MCF 10A (cell line): ENCODE data around the gene CELA3B. TPM values are rescaled to one million over a fixed set of nuclear protein-coding genes. Genes with fewer than 3 reads are reported as not detected.
"Not testable (repeated sequence)": the region's sequence is repeated elsewhere in the genome, so short reads cannot be mapped to it uniquely, and the experiment has no call there.

ENCODE experiments used
- BruUV-seq: library from RNA; stranded (reverse); fragments of 400-500 nt; replicated peaks from 2 replicates; lab custom pipeline; 2021; lab: Mats Ljungman, UMichigan
- CTCF ChIA-PET: fragments of 300-600 bp; sonication (Branson Sonifier 250); formaldehyde crosslinking; extraction: SDS; loops from one replicate; lab custom pipeline; 2021; ENCODE audit warnings: antibody characterized with exemption, inconsistent platforms; lab: Yijun Ruan, JAX
- POLR2A ChIA-PET: fragments of 300-600, 350-650 bp; sonication (Branson Sonifier 250); formaldehyde crosslinking; extraction: SDS; loops from one replicate; lab custom pipeline; 2020; ENCODE audit warnings: antibody characterized with exemption, inconsistent platforms; lab: Yijun Ruan, JAX
- DNase-seq: peaks from one replicate; pipeline ENCODE4 v3.0.0-alpha.2; 2018; ENCODE audit not compliant: unreplicated experiment
- H3K27ac Mint-ChIP-seq: one replicate; pipeline ENCODE4 v1.8.0; 2022; ENCODE audit warnings: mild to moderate bottlenecking, low read depth, mixed read lengths; ENCODE audit not compliant: unreplicated experiment
- H3K27me3 Mint-ChIP-seq: one replicate; pipeline ENCODE4 v1.8.0; 2022; ENCODE audit warnings: mixed read lengths; ENCODE audit not compliant: insufficient read depth, unreplicated experiment
- H3K36me3 Mint-ChIP-seq: one replicate; pipeline ENCODE4 v1.8.0; 2022; ENCODE audit warnings: mild to moderate bottlenecking, moderate library complexity, mixed read lengths; ENCODE audit not compliant: insufficient read depth, unreplicated experiment
- H3K4me1 Mint-ChIP-seq: one replicate; pipeline ENCODE4 v1.8.0; 2022; ENCODE audit warnings: mixed read lengths; ENCODE audit not compliant: insufficient read depth, unreplicated experiment
- H3K4me3 Mint-ChIP-seq: one replicate; pipeline ENCODE4 v1.8.0; 2022; ENCODE audit warnings: mild to moderate bottlenecking, moderate library complexity, mixed read lengths; ENCODE audit not compliant: unreplicated experiment
- H3K9me3 Mint-ChIP-seq: one replicate; pipeline ENCODE4 v1.8.0; 2022; ENCODE audit warnings: mixed read lengths; ENCODE audit not compliant: unreplicated experiment
- intact Hi-C: fragments of 100-400 bp; cut with micrococcal nuclease; formaldehyde crosslinking; loops from 2 replicates; pipeline ENCODE4 v1.14.1; 2022
- total RNA-seq: library from RNA; stranded (reverse); gene quantifications from 2 replicates; pipeline ENCODE4 v1.2.3, GENCODE V29; 2022
- TF ChIP-seq, protein P1 (sequence below): fragments of 200-600 bp; IDR thresholded peaks from one replicate; pipeline ENCODE4 v1.8.0; 2022; ENCODE audit warnings: antibody characterized with exemption, mild to moderate bottlenecking; ENCODE audit not compliant: unreplicated experiment

CELA3B gene
- total RNA-seq, 1 experiment from 2014 or later, result not detected

DNA sequence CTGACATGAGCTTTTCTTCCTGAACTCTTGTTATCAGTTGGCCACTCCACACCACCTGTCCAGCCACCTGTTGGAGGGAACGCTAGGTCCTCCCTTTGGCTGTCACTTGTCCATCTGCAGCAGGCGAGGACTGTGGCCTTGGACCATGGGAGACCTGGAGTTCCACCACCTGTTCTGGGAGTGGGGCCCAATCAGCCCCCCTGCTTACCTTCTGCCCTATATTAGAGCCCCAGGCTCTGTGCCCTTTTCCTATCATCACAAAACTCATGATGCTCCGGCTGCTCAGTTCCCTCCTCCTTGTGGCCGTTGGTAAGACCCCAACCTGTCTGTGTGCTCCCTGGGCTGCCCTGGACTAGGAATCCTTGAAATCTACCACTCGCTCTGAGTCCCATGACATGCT, 24.6 kb downstream of the CELA3B start, which contains the start of gene CELA3A:
TSS of gene CELA3A (plus strand) at position 249 of the 400 bp plus-strand sequence. CDS start at position 267, 18 bp downstream.
- POLR2A ChIA-PET, result no interaction called here
- CTCF ChIA-PET, result interaction anchor here (0.5 to 0.7 kb wide), 3 partner anchors 17 to 1073 kb away, joined by 3 to 4 read pairs (median 3); no protein-coding TSS in a partner anchor
- H3K36me3 Mint-ChIP-seq, result peaks cover 6% of the 10 kb centered on the region
- H3K9me3 Mint-ChIP-seq, result no peaks in the 10 kb centered on the region
- H3K27me3 Mint-ChIP-seq, result no peaks in the 10 kb centered on the region
- no TSS peak for BruUV-seq
- TF ChIP-seq, protein P1, sequence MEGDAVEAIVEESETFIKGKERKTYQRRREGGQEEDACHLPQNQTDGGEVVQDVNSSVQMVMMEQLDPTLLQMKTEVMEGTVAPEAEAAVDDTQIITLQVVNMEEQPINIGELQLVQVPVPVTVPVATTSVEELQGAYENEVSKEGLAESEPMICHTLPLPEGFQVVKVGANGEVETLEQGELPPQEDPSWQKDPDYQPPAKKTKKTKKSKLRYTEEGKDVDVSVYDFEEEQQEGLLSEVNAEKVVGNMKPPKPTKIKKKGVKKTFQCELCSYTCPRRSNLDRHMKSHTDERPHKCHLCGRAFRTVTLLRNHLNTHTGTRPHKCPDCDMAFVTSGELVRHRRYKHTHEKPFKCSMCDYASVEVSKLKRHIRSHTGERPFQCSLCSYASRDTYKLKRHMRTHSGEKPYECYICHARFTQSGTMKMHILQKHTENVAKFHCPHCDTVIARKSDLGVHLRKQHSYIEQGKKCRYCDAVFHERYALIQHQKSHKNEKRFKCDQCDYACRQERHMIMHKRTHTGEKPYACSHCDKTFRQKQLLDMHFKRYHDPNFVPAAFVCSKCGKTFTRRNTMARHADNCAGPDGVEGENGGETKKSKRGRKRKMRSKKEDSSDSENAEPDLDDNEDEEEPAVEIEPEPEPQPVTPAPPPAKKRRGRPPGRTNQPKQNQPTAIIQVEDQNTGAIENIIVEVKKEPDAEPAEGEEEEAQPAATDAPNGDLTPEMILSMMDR, result no peak
- H3K27ac Mint-ChIP-seq, result peak within 1 kb of the TSS; percentile 42
- H3K4me3 Mint-ChIP-seq, result no peak within 1 kb of the TSS
- peaks cover 5% of the 10 kb centered on the region for H3K4me1 Mint-ChIP-seq
- intact Hi-C loops, result no loop called here
- DNase-seq, result no peak

DNA sequence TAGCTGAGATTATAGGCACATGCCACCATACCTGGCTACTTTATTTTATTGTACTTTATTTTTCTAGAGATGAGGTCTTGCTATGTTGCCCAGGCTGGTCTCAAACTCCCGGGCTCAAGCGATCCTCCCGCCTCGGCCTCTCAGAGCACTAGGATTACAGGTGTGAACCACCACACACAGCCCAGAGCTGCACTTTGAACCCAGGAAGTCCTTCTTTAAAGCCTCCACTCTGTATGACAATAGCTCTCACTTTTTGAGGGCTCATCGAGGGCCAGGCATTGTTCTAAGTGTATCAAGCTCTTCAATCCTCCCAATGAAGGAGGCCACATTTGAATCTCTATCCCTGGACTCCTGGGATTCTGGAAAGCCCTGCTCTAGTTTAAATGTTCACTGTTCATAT, 25.6 kb downstream of the CELA3B start:
- not testable (repeated sequence) for BruUV-seq

DNA sequence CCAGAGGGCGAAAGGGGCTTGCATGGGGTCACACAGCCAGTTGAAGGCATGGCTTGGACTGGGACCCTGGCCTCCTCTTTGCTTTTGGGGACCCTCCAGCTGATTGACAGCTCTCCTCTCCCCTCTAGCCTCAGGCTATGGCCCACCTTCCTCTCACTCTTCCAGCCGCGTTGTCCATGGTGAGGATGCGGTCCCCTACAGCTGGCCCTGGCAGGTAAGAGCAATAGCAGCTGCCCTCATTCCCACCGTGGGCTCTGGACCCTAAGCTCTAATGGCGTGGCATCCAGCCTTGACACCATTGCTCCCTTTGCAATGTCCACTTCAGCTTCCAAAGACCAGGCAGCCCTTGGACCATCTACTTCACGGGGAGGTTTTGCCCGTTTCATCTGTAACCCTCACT, 26.1 kb downstream of the CELA3B start:
- BruUV-seq, H3K27ac Mint-ChIP-seq, POLR2A ChIA-PET: not testable (repeated sequence)

More for the DNA sequence above, 25.6 kb downstream of the CELA3B start:
- DNase-seq, intact Hi-C loops, POLR2A ChIA-PET, H3K4me1 Mint-ChIP-seq, H3K27ac Mint-ChIP-seq, H3K36me3 Mint-ChIP-seq, H3K9me3 Mint-ChIP-seq, H3K4me3 Mint-ChIP-seq, H3K27me3 Mint-ChIP-seq: not testable (repeated sequence)
- CTCF ChIA-PET, result interaction anchor here (0.7 kb wide), 1 partner anchor 784 kb away, joined by 3 read pairs; no protein-coding TSS in a partner anchor

DNA sequence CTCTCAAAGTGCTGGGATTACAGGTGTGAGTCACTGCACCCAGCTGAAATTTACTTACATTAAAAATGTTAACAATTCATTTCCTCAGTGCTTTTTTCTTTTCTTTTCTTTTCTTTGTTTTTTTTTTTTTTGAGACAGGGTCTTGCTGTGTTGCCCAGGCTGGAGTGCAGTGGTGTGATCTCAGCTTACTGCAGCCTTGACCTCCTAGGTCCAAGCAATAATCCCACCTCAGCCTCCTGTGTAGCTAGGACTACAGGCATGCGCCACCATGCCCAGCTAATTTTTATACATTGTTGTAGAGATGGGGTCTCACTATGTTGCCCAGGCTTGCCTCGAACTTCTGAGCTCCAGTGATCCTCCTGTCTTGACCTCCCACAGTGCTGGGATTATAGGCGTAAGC, 27.1 kb downstream of the CELA3B start:
- POLR2A ChIA-PET, H3K36me3 Mint-ChIP-seq, DNase-seq, H3K4me1 Mint-ChIP-seq, H3K9me3 Mint-ChIP-seq, BruUV-seq, H3K27me3 Mint-ChIP-seq, intact Hi-C loops, CTCF ChIA-PET, H3K4me3 Mint-ChIP-seq, H3K27ac Mint-ChIP-seq: not testable (repeated sequence)

More for the DNA sequence above, 26.1 kb downstream of the CELA3B start:
- DNase-seq, H3K9me3 Mint-ChIP-seq, H3K4me1 Mint-ChIP-seq, H3K27me3 Mint-ChIP-seq, intact Hi-C loops, H3K4me3 Mint-ChIP-seq, H3K36me3 Mint-ChIP-seq: not testable (repeated sequence)
- CTCF ChIA-PET, result interaction anchor here (0.7 kb wide), 1 partner anchor 785 kb away, joined by 3 read pairs; no protein-coding TSS in a partner anchor

DNA sequence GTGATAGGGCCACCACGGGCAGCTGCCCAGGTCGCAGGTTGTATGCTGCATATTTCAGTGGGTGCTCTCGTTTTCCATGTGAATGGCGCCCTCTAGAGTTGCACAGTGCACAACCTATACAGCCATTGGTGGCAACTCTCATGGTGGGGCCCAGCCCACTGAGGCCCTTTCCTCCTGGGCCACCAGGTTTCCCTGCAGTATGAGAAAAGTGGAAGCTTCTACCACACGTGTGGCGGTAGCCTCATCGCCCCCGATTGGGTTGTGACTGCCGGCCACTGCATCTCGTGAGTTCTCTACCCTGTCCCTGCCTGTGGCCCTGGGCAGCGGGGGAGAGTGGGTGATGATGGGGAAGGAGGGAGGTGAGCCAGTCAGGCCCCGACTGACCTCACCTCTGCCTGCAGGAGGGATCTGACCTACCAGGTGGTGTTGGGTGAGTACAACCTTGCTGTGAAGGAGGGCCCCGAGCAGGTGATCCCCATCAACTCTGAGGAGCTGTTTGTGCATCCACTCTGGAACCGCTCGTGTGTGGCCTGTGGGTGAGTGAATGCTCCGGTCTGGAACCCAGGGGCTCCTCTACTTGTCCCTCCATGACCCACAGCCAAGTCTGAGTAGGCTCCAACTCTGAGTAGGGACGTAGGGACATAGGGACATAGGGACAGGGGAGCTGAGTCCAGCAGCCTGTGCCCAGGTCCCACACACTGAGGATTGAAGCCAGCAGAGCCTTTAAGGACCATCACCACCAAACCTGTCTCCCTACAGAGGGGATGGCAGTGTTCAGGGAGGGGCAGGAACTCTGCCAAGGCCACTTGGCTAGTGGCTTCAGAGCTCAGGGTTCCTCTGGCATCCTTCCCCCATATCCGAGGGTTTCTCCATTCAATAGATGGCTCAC, 28.7 kb downstream of the CELA3B start:
- H3K4me1 Mint-ChIP-seq, intact Hi-C loops, POLR2A ChIA-PET, H3K4me3 Mint-ChIP-seq, H3K9me3 Mint-ChIP-seq, H3K36me3 Mint-ChIP-seq, H3K27me3 Mint-ChIP-seq, H3K27ac Mint-ChIP-seq, BruUV-seq: not testable (repeated sequence)
- CTCF ChIA-PET, result interaction anchor here (0.6 kb wide), 1 partner anchor 105 kb away, joined by 4 read pairs; no protein-coding TSS in a partner anchor
- TF ChIP-seq, protein P1, result peak; percentile 35
- DNase-seq, result peak; percentile 59

DNA sequence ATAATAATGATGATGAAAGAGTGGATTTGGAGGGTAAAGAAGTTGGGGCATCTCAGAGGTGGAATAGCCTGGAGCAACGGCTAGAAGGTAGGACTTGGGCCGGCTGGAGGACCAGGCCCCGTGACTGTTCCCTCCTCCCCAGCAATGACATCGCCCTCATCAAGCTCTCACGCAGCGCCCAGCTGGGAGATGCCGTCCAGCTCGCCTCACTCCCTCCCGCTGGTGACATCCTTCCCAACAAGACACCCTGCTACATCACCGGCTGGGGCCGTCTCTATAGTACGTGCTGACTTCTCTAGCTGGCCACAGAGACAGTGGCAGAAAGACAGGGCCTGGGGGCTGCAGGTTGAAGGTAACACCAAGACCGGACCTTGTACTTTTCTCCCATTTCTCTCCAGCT, 29.9 kb downstream of the CELA3B start:
- H3K4me3 Mint-ChIP-seq, H3K27me3 Mint-ChIP-seq, intact Hi-C loops, H3K4me1 Mint-ChIP-seq, H3K36me3 Mint-ChIP-seq, H3K27ac Mint-ChIP-seq, DNase-seq, H3K9me3 Mint-ChIP-seq, CTCF ChIA-PET, BruUV-seq: not testable (repeated sequence)
- POLR2A ChIA-PET, result interaction anchor here (0.8 kb wide), 1 partner anchor 1265 kb away, joined by 3 read pairs; no protein-coding TSS in a partner anchor

DNA sequence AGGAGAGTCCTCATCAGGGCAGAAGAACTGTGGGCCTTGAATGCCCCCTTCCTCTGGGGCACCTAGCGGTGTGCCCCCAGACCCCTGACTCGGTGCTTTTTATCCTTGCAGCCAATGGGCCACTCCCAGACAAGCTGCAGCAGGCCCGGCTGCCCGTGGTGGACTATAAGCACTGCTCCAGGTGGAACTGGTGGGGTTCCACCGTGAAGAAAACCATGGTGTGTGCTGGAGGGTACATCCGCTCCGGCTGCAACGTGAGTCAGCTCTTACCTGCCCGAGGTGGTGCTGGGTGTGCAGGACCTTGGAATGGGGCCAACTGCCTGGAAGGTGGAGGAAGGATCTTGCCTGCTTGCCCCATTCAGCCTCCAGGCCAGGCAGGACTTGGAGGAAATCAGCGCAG, 30.4 kb downstream of the CELA3B start:
- DNase-seq, result peak; percentile 34
- H3K27ac Mint-ChIP-seq, BruUV-seq, H3K4me1 Mint-ChIP-seq, CTCF ChIA-PET, H3K27me3 Mint-ChIP-seq, intact Hi-C loops, POLR2A ChIA-PET, H3K36me3 Mint-ChIP-seq, H3K9me3 Mint-ChIP-seq, H3K4me3 Mint-ChIP-seq: not testable (repeated sequence)
